Measurements from ENCODE around the gene ANKRD13D. TPM values are rescaled to one million over a fixed set of nuclear protein-coding genes. Genes with fewer than 3 reads are reported as not detected.

ANKRD13D gene
- total RNA-seq, 1 donor from 2014 or later, result 9.8 TPM

GRCh38 chr11:67301951-67302516 is 12.9 kb downstream of the ANKRD13D start:
- peak; percentile 73 for DNase-seq (ENCODE audit: low spot score)
- peak; percentile 69 for ATAC-seq

GRCh38 chr11:67302571-67303131 is 13.5 kb downstream of the ANKRD13D start:
- DNase-seq (ENCODE audit: low spot score) (peak; percentile 67), ATAC-seq (peak; percentile 53)

GRCh38 chr11:67303132-67303834 is 14.2 kb downstream of the ANKRD13D start, which contains the start of gene SSH3:
SSH3 (plus strand) TSS chr11:67303530; CDS start chr11:67303626, 96 bp downstream.
- peak; percentile 93 for DNase-seq (ENCODE audit: low spot score)
- peak; percentile 93 for ATAC-seq

- peak; percentile 14 for ATAC-seq
- peak; percentile 55 for DNase-seq (ENCODE audit: low spot score)
Measured at GRCh38 chr11:67303835-67304411, 14.8 kb downstream of the ANKRD13D start.

GRCh38 chr11:67304511-67305113 is 15.5 kb downstream of the ANKRD13D start:
- no peak for ATAC-seq
- DNase-seq (ENCODE audit: low spot score), result peak; percentile 44

- DNase-seq (ENCODE audit: low spot score), result peak; percentile 44
- no peak for ATAC-seq
Measured at GRCh38 chr11:67306769-67307544, 17.9 kb downstream of the ANKRD13D start.

GRCh38 chr11:67307545-67308001 is 18.5 kb downstream of the ANKRD13D start:
- ATAC-seq (no peak), DNase-seq (ENCODE audit: low spot score) (peak; percentile 43)

GRCh38 chr11:67308031-67308866 is 19.1 kb downstream of the ANKRD13D start:
- no peak for DNase-seq (ENCODE audit: low spot score)

GRCh38 chr11:67309166-67309565 is 20.1 kb downstream of the ANKRD13D start:
- DNase-seq (ENCODE audit: low spot score) (no peak), ATAC-seq (no peak)

More at GRCh38 chr11:67308031-67308866, 19.1 kb downstream of the ANKRD13D start:
- ATAC-seq, result no peak

GRCh38 chr11:67309661-67310061 is 20.6 kb downstream of the ANKRD13D start:
- DNase-seq (ENCODE audit: low spot score) (peak; percentile 45), ATAC-seq (no peak)

- ATAC-seq (no peak), DNase-seq (ENCODE audit: low spot score) (peak; percentile 44)
Measured at GRCh38 chr11:67310246-67311050, 21.3 kb downstream of the ANKRD13D start.

GRCh38 chr11:67311051-67311555 is 22.0 kb downstream of the ANKRD13D start:
- DNase-seq (ENCODE audit: low spot score), result peak; percentile 44
- ATAC-seq, result no peak

GRCh38 chr11:67311556-67312082 is 22.5 kb downstream of the ANKRD13D start:
- no peak for ATAC-seq
- DNase-seq (ENCODE audit: low spot score), result no peak

GRCh38 chr11:67312187-67313021 is 23.3 kb downstream of the ANKRD13D start:
- no peak for ATAC-seq
- peak; percentile 54 for DNase-seq (ENCODE audit: low spot score)

- ATAC-seq (no peak), DNase-seq (ENCODE audit: low spot score) (no peak)
Measured at GRCh38 chr11:67313125-67313890, 24.2 kb downstream of the ANKRD13D start.

- no peak for ATAC-seq
- DNase-seq (ENCODE audit: low spot score), result no peak
Measured at GRCh38 chr11:67314218-67314617, 25.1 kb downstream of the ANKRD13D start.
